T-cell (primary cell): ENCODE measurements around the gene CTPS1. TPM values are rescaled to one million over a fixed set of nuclear protein-coding genes. Genes with fewer than 3 reads are reported as not detected.

Experiments used
- ATAC-seq, 4 experiments: fragments of 200-7000 bp in 3 of 4; fragments of 150-1000 bp in 1 of 4; cut with Tn5 transposase; replicated peaks in 1 of 4; 1 replicate in 3 of 4; 2 replicates in 1 of 4; pipeline ENCODE4 v1.10.0; 2021; ENCODE audit warnings: moderate library complexity in 3 of 4, mild to moderate bottlenecking in 2 of 4, moderate number of reproducible peaks in 1 of 4
- CTCF ChIA-PET, 2 donors: fragments of 300-600 bp; sonication (Branson Sonifier 250); formaldehyde crosslinking; loops; one replicate each; lab custom pipeline; 2022; ENCODE audit warnings: antibody characterized with exemption in 2 of 2; lab: Charles Lee
- POLR2A ChIA-PET, 2 donors: fragments of 300-600 bp; sonication (Branson Sonifier 250); formaldehyde crosslinking; loops; one replicate each; lab custom pipeline; 2022; ENCODE audit warnings: antibody characterized with exemption in 2 of 2; lab: Charles Lee
- DNase-seq, 35 experiments: peaks; one replicate each; pipeline versions ENCODE4 v3.0.0 to v3.0.0-alpha.2; 2013 to 2023
- H3K27ac ChIP-seq: one replicate; pipeline ENCODE4 v1.5.1; 2013; ENCODE audit warnings: low read length
- H3K27me3 ChIP-seq, 2 experiments: replicated peaks in 1 of 2; 1 replicate in 1 of 2; 2 replicates in 1 of 2; pipeline versions ENCODE4 v1.6.1 to v1.7.0; 2013; ENCODE audit warnings: low read length in 1 of 2, mixed read lengths in 1 of 2; ENCODE audit not compliant: control insufficient read depth in 2 of 2, insufficient read depth in 2 of 2; ENCODE audit errors: extremely low read depth in 1 of 2
- H3K36me3 ChIP-seq, 2 donors: 1 replicate in 1 of 2; 2 replicates in 1 of 2; pipeline versions ENCODE4 v1.6.1 to v1.7.0; 2013; ENCODE audit warnings: low read length in 1 of 2; ENCODE audit not compliant: control insufficient read depth in 2 of 2, insufficient read depth in 1 of 2; ENCODE audit errors: extremely low read depth in 1 of 2
- H3K4me1 ChIP-seq, 2 experiments: 1 replicate in 1 of 2; 2 replicates in 1 of 2; pipeline versions ENCODE4 v1.6.1 to v1.7.0; 2013; ENCODE audit warnings: low read length in 2 of 2, mixed read lengths in 1 of 2; ENCODE audit not compliant: insufficient read depth in 2 of 2, control insufficient read depth in 1 of 2; ENCODE audit errors: extremely low read depth in 1 of 2
- H3K4me3 ChIP-seq, 2 donors: 1 replicate in 1 of 2; 2 replicates in 1 of 2; pipeline versions ENCODE4 v1.5.1 to v1.7.0; 2013; ENCODE audit warnings: mild to moderate bottlenecking in 2 of 2, low read length in 1 of 2, moderate library complexity in 1 of 2; ENCODE audit not compliant: control insufficient read depth in 1 of 2; ENCODE audit errors: extremely low read depth in 1 of 2
- H3K9me3 ChIP-seq: 2 replicates; pipeline ENCODE4 v1.7.0; 2013
- H3K27ac Mint-ChIP-seq, 2 donors: one replicate each; pipeline ENCODE4 v1.8.0; 2020 to 2021; ENCODE audit warnings: mild to moderate bottlenecking in 2 of 2, mixed read lengths in 2 of 2
- H3K27me3 Mint-ChIP-seq, 2 donors: one replicate each; pipeline ENCODE4 v1.8.0; 2021 to 2022; ENCODE audit warnings: mixed read lengths in 2 of 2
- H3K36me3 Mint-ChIP-seq: one replicate; pipeline ENCODE4 v1.8.0; 2021; ENCODE audit warnings: mixed read lengths
- H3K4me1 Mint-ChIP-seq, 3 donors: one replicate each; pipeline ENCODE4 v1.8.0; 2020 to 2022; ENCODE audit warnings: mixed read lengths in 3 of 3, mild to moderate bottlenecking in 1 of 3
- H3K4me3 Mint-ChIP-seq, 3 donors: one replicate each; pipeline ENCODE4 v1.8.0; 2020 to 2022; ENCODE audit warnings: mild to moderate bottlenecking in 3 of 3, mixed read lengths in 3 of 3, moderate library complexity in 3 of 3
- H3K9me3 Mint-ChIP-seq, 3 donors: one replicate each; pipeline ENCODE4 v1.8.0; 2020 to 2022; ENCODE audit warnings: mixed read lengths in 3 of 3
- WGBS: methylation state at CpG from one replicate; pipeline ENCODE4 v1.1.5; 2013; ENCODE audit warnings: missing lambda C conversion rate; ENCODE audit not compliant: insufficient coverage; 5-methylcytosine and 5-hydroxymethylcytosine counted together
- total RNA-seq, 35 experiments: library from RNA in 6 of 35; stranded (reverse) in 6 of 35; fragments of 120-200 nt in 1 of 35; gene quantifications; one replicate each; pipeline versions ENCODE4 v1.2.1 to v1.2.4 and lab custom pipeline; 2013 to 2026

CTPS1 gene
- total RNA-seq, 5 donors from 2014 or later (not counting 1 experiment from before 2014, with no cell fraction given): 26.0 to 57.2 (median 29.1) TPM

DNA sequence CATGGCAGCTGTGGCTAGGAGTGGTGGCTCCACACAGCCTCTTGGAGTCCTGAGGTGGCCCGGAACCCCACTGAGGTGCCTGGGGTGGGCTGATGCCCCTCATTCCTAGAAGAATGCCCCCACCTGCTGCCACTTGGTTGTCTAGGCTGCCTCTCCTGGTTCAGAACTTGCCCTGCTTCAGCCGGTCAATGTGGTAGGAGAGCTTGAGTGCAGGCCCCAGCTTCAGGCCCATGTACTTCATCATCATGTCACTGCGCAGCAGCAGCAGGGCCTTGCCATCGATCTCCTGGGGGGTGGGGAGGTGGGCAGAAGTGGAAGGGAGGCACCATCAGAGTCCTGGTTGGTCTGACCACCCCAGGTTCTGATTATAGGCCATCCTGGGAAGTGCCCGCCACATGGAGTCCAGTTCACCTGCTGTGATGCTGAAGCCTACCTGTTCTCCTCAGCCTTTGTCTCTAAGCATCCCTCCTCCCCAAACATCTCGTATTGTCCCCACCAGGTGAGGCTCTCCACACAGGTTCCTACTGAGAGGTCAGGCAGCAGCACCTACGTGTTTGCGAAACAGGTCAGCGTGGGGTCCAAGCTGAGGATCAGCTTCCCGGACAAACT, 48.6 kb downstream of the CTPS1 start:
- ChIA-PET CTCF (interaction anchor here in 1 of 2 donors (0.7 kb wide), 1 partner anchor 10 kb away, joined by 6 read pairs; no protein-coding TSS in a partner anchor), POLR2A (no interaction called here)
- H3K27me3 ChIP-seq: no peaks in the 10 kb centered on the region
- 98% methylated on average over 6 of the region's 10 CpGs for WGBS
- H3K4me3 Mint-ChIP-seq: no peak overlapping the region
- H3K4me1 Mint-ChIP-seq: peaks cover 5 to 7% (median 7%) of the 10 kb centered on the region in 3 donors
- H3K27ac ChIP-seq: no peak overlapping the region
- H3K36me3 ChIP-seq: peaks cover 0 to 23% of the 10 kb centered on the region in 2 donors
- H3K9me3 ChIP-seq: no peaks in the 10 kb centered on the region
- ATAC-seq (no peak), DNase-seq (no peak)
- peaks cover 0 to 3% of the 10 kb centered on the region in 2 experiments for H3K4me1 ChIP-seq
- no peak overlapping the region for H3K27ac Mint-ChIP-seq
- no peak overlapping the region for H3K4me3 ChIP-seq
- H3K36me3 Mint-ChIP-seq: peaks cover 33% of the 10 kb centered on the region
- H3K27me3 Mint-ChIP-seq: no peaks in the 10 kb centered on the region
- H3K9me3 Mint-ChIP-seq: no peaks in the 10 kb centered on the region

DNA sequence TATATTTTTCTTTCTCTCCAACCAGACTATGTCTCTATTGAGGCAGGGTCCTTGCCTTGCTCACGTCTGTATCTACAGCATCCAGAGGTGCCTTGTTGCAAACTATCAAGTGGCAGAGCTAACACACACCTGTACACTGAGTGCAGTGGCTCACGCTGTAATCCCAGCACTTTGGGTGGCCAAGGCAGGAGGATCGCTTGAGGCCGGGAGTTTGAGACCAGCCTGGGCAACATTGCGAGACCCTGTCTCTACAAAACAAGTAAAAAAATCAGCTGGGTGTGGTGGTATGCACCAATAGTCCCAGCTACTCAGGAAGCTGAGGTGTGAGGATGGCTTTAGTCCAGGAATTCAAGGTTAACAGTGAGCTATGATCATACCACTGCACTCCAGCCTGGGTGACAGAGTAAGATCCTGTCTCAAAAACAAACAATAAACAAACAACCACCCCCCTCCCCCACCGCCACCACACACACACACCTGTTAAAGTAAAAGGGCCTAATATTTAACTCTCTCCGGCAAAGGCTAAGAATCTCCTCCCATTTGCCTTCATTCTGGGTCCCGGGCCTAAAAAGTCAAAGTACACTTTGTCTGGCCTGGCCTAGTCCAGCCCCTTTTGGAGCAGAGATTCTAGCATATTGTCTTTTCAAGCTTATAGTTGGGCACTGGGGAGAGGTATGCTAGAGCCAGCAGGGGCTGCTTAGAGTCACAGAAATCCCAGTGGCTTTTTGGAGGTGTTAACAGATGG, 51.5 kb downstream of the CTPS1 start:
- Mint-ChIP-seq H3K9me3 (no peaks in the 10 kb centered on the region), H3K4me1 (peaks cover 5 to 7% (median 6%) of the 10 kb centered on the region in 3 donors), H3K36me3 (peaks cover 40% of the 10 kb centered on the region), H3K27ac (no peak overlapping the region), H3K27me3 (no peaks in the 10 kb centered on the region), H3K4me3 (no peak overlapping the region)
- Histone ChIP-seq H3K9me3 (no peaks in the 10 kb centered on the region), H3K4me1 (peaks cover 0 to 3% of the 10 kb centered on the region in 2 experiments), H3K27ac (no peak overlapping the region), H3K36me3 (peaks cover 0 to 35% of the 10 kb centered on the region in 2 donors), H3K4me3 (no peak overlapping the region), H3K27me3 (no peaks in the 10 kb centered on the region)
- POLR2A ChIA-PET: no interaction called here
- CTCF ChIA-PET: no interaction called here
- no peak for ATAC-seq
- no peak for DNase-seq
- whole genome bisulfite sequencing: 97% methylated on average over 7 of the region's 8 CpGs

DNA sequence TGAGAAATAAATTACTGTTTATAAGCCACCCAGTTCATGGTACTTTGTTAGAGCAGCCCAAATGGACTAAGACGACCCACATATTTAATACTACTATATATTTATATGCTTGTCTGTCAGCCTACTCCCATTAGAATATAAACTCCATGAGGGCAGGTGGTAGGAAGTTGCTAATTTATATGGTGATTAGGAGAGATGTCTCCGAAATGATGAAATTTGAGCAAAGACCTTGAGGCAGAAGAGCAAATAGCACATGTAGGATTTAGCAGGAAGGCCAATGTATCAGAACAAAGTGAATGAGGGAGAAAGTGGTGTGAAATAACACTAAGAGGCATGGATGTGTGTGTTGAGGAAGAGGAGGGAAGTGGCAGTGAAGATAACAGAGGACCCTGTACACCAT, 52.7 kb downstream of the CTPS1 start:
- ChIA-PET CTCF (no interaction called here), POLR2A (no interaction called here)
- no peak overlapping the region for H3K4me3 ChIP-seq
- H3K27ac Mint-ChIP-seq: no peak overlapping the region
- 60% methylated on average over 1 of the region's 2 CpGs for WGBS
- H3K9me3 ChIP-seq: no peaks in the 10 kb centered on the region
- no peaks in the 10 kb centered on the region for H3K27me3 ChIP-seq
- H3K4me1 Mint-ChIP-seq: no peaks in the 10 kb centered on the region
- no peak overlapping the region for H3K4me3 Mint-ChIP-seq
- peaks cover 0 to 45% of the 10 kb centered on the region in 2 donors for H3K36me3 ChIP-seq
- no peak overlapping the region for H3K27ac ChIP-seq
- no peaks in the 10 kb centered on the region for H3K9me3 Mint-ChIP-seq
- DNase-seq (no peak), ATAC-seq (no peak)
- H3K27me3 Mint-ChIP-seq: no peaks in the 10 kb centered on the region
- H3K36me3 Mint-ChIP-seq: peaks cover 40% of the 10 kb centered on the region
- H3K4me1 ChIP-seq: no peaks in the 10 kb centered on the region

DNA sequence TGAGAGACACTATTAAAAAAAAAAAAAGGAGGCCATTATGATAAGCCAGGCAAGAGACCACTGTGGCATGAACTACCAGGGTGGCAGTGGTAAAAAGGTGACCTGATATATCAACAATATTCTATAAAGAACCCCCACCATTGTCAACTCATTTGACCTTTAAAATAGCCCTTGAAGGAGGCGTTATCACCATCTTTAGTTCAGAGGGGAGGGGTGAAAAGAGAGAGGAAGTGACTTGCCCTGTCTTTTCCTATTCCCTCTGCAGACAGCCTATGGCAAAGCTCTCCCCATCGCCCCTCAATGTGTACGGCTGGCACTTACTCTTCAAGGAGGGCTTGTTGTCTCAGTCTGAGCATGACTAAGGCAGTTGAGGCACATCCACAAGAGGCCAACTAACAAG, 53.8 kb downstream of the CTPS1 start:
- 92% methylated on average over 2 of the region's 3 CpGs for WGBS
- H3K36me3 Mint-ChIP-seq: peaks cover 37% of the 10 kb centered on the region

DNA sequence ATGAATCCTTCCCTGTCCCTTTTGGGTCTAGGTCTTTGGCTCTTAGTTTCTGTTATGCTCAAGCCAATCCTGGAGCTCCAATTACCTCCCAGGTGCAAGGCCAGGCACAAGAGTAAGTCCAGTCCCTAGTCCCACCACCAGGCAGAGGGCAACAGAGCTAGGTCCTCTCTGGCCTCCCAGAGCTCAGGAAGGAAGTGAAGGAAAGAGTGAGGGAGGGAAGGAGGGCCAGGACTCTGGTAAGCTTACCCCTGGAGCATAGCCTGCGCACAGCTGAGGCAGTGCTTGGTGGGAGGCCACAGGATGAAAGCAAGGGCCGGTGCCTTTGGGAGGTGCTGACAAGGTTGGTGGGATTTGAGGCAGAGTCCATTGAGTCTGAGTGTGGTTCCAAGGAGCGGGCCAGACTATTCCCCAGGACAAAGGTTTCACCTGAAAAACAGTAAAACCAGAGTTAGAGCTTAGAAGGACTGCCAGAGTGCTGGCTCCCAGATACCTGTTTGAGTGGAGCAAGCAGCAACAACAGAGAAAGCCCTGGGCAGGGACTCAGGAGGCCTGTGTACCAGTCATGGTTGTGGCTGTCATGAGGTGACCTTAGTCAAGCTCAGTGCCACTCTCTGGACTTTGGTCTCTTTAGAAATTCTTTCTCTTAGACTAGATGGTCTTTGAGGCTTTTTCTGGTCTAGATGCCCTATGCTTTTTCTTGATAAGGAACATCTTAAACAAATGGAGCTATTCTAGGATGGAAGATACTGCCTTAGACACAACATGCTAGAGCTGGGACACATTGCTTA, 57.8 kb downstream of the CTPS1 start:
- ATAC-seq: no peak
- no peak overlapping the region for H3K4me3 ChIP-seq
- Mint-ChIP-seq H3K27ac (no peak overlapping the region), H3K4me3 (no peak overlapping the region), H3K9me3 (no peaks in the 10 kb centered on the region), H3K4me1 (no peaks in the 10 kb centered on the region), H3K27me3 (no peaks in the 10 kb centered on the region), H3K36me3 (peaks cover 28% of the 10 kb centered on the region)
- peaks cover 0 to 39% of the 10 kb centered on the region in 2 donors for H3K36me3 ChIP-seq
- DNase-seq: no peak
- ChIA-PET CTCF (interaction anchor here (0.5 to 0.6 kb wide), 2 partner anchors 1370 to 1711 kb away, joined by 5 to 8 read pairs; no protein-coding TSS in a partner anchor), POLR2A (interaction anchor here in 1 of 2 donors (0.6 kb wide), 1 partner anchor 232 kb away, joined by 5 read pairs; no protein-coding TSS in a partner anchor)
- H3K27me3 ChIP-seq: no peaks in the 10 kb centered on the region
- WGBS: 97% methylated on average over 3 of the region's 3 CpGs
- no peaks in the 10 kb centered on the region for H3K9me3 ChIP-seq
- H3K4me1 ChIP-seq: no peaks in the 10 kb centered on the region
- no peak overlapping the region for H3K27ac ChIP-seq

More for the DNA sequence above, 53.8 kb downstream of the CTPS1 start:
- CTCF ChIA-PET: no interaction called here
- ATAC-seq (no peak), DNase-seq (no peak)
- Histone ChIP-seq H3K9me3 (no peaks in the 10 kb centered on the region), H3K4me1 (no peaks in the 10 kb centered on the region), H3K27ac (no peak overlapping the region), H3K4me3 (no peak overlapping the region), H3K36me3 (peaks cover 0 to 45% of the 10 kb centered on the region in 2 donors), H3K27me3 (no peaks in the 10 kb centered on the region)
- POLR2A ChIA-PET: no interaction called here
- H3K9me3 Mint-ChIP-seq: no peaks in the 10 kb centered on the region
- no peak overlapping the region for H3K27ac Mint-ChIP-seq
- no peaks in the 10 kb centered on the region for H3K4me1 Mint-ChIP-seq
- no peak overlapping the region for H3K4me3 Mint-ChIP-seq
- H3K27me3 Mint-ChIP-seq: no peaks in the 10 kb centered on the region

DNA sequence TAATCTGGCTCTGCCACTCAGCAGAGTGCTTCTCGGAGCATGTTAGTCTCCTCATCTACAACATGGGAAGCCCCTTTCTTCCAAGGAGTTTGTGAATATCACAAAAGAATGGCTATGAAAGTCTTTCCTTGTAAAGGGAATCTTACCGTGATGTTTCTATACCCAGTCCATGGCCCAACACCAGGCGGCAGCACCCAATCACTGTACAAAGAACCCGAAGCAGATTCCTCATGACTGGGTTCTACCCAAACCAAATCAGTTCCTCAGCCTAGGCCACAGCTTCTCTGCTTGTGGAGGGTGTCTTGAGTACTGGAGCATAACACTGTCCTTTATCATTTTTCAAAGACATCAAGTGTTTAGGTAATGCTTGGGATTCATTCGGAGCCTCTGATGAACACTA, 58.6 kb downstream of the CTPS1 start:
- DNase-seq (no peak), ATAC-seq (no peak)
- WGBS: no CpG with 5 or more reads among the region's 5 CpGs
- H3K27ac Mint-ChIP-seq: no peak overlapping the region
- H3K9me3 Mint-ChIP-seq: no peaks in the 10 kb centered on the region
- H3K4me3 Mint-ChIP-seq: no peak overlapping the region
- POLR2A ChIA-PET: no interaction called here
- no peaks in the 10 kb centered on the region for H3K4me1 ChIP-seq
- H3K36me3 Mint-ChIP-seq: peaks cover 30% of the 10 kb centered on the region
- CTCF ChIA-PET: interaction anchor here in 1 of 2 donors (0.5 kb wide), 1 partner anchor 1371 kb away, joined by 5 read pairs; no protein-coding TSS in a partner anchor
- no peak overlapping the region for H3K4me3 ChIP-seq
- no peak overlapping the region for H3K27ac ChIP-seq
- H3K27me3 ChIP-seq: no peaks in the 10 kb centered on the region
- no peaks in the 10 kb centered on the region for H3K4me1 Mint-ChIP-seq
- no peaks in the 10 kb centered on the region for H3K9me3 ChIP-seq
- no peaks in the 10 kb centered on the region for H3K27me3 Mint-ChIP-seq
- H3K36me3 ChIP-seq: peaks cover 0 to 38% of the 10 kb centered on the region in 2 donors
